ENCODE results near the gene ENTHD1. TPM values are rescaled to one million over a fixed set of nuclear protein-coding genes. Genes with fewer than 3 reads are reported as not detected.
A peak's percentile ranks its signal among the peaks of the same experiment; 100 is the strongest.

Gene ENTHD1
- total RNA-seq, 4 donors from 2014 or later: not detected

GRCh38 chr22:39920134-39920743 lies 26.7 kb upstream of the ENTHD1 start:
- DNase-seq (ENCODE audit: extremely low spot score): peak; percentile 74
- H3K36me3 ChIP-seq: no peaks in the 10 kb centered on the region
- H3K4me3 ChIP-seq: no peak overlapping the region
- intact Hi-C loops (cut with DNase I): no loop called here
- H3K9me3 ChIP-seq: no peaks in the 10 kb centered on the region
- TF ChIP-seq CTCF (IDR thresholded peaks at IDR 0.05) (no peak), POLR2AphosphoS5 (IDR thresholded peaks at IDR 0.05) (no peak)
- no peak overlapping the region for H3K27ac ChIP-seq (replicated peaks in 1 of 4)
- H3K4me1 ChIP-seq: peaks cover 6 to 34% (median 26%) of the 10 kb centered on the region in 4 donors
- H3K27me3 ChIP-seq: peaks cover 0 to 23% (median 0%) of the 10 kb centered on the region in 4 donors
- 87% methylated on average over 8 of the region's 8 CpGs for WGBS

DNA sequence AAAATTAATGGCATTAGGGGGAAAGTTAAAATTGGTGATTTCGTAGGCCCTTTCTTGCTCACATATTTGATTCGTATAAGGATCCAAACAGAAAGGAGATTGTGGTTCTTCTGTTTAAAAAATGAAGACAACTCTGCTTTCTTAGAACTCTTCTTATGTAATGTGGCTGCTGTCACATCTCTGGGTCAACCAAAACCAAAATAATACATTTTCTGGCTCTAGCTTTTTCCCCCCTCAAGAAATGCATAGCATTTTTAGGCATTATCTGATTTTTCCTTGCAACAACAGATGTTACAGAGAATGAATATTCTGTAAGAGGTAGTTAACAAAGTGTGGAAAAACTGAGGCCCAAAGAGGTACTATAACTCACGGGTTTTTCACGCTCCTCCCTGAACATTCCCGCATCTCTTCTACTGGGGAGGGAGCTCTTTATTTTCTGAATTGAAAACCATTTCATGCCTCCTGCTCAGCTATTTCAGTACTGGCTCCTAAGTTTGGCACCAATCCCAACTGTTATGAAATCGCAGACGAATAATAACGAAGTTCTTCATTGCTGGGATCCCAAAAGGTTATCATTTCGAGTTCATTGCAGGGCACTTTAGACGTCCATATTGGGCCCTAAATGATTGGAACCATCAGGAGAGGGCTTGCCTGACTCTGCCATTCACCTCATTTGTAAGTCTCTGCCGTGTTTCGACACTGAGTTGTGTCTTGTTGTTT lies 24.4 kb upstream of the ENTHD1 start:
- DNase-seq (ENCODE audit: extremely low spot score): peak; percentile 86
- Histone ChIP-seq H3K4me3 (no peak overlapping the region), H3K4me1 (peaks cover 6 to 34% (median 26%) of the 10 kb centered on the region in 4 donors), H3K27me3 (peaks cover 0 to 4% (median 0%) of the 10 kb centered on the region in 4 donors), H3K27ac (replicated peaks in 1 of 4) (no peak overlapping the region), H3K36me3 (no peaks in the 10 kb centered on the region), H3K9me3 (no peaks in the 10 kb centered on the region)
- WGBS: 32% methylated on average over 12 of the region's 12 CpGs
- no peak for TF ChIP-seq POLR2A (IDR thresholded peaks at IDR 0.05; ENCODE audit: low read depth)
- no peak for TF ChIP-seq CTCF (IDR thresholded peaks at IDR 0.05)
- TF ChIP-seq POLR2AphosphoS5 (IDR thresholded peaks at IDR 0.05): no peak
- no peak for TF ChIP-seq EP300 (IDR thresholded peaks at IDR 0.05)
- intact Hi-C loops (cut with DNase I): no loop called here

GRCh38 chr22:39917197-39917643 lies 23.7 kb upstream of the ENTHD1 start:
- no peaks in the 10 kb centered on the region for H3K36me3 ChIP-seq
- H3K4me1 ChIP-seq: peaks cover 6 to 34% (median 26%) of the 10 kb centered on the region in 4 donors
- peak; percentile 68 for DNase-seq (ENCODE audit: extremely low spot score)
- no peaks in the 10 kb centered on the region for H3K9me3 ChIP-seq
- intact Hi-C loops (cut with DNase I): no loop called here
- TF ChIP-seq POLR2AphosphoS5 (IDR thresholded peaks at IDR 0.05) (no peak), POLR2A (IDR thresholded peaks at IDR 0.05; ENCODE audit: low read depth) (no peak), EP300 (IDR thresholded peaks at IDR 0.05) (no peak), CTCF (IDR thresholded peaks at IDR 0.05) (no peak)
- H3K27me3 ChIP-seq: peaks cover 0 to 6% (median 0%) of the 10 kb centered on the region in 4 donors
- no peak overlapping the region for H3K4me3 ChIP-seq
- H3K27ac ChIP-seq (replicated peaks in 1 of 4): no peak overlapping the region
- 57% methylated on average over 5 of the region's 5 CpGs for WGBS

- Histone ChIP-seq H3K27ac (replicated peaks in 1 of 4) (no peak overlapping the region), H3K4me1 (peaks cover 6 to 33% (median 26%) of the 10 kb centered on the region in 4 donors), H3K27me3 (peaks cover 0 to 10% (median 0%) of the 10 kb centered on the region in 4 donors), H3K9me3 (no peaks in the 10 kb centered on the region), H3K36me3 (no peaks in the 10 kb centered on the region), H3K4me3 (no peak overlapping the region)
- intact Hi-C loops (cut with DNase I): no loop called here
- 79% methylated on average over 3 of the region's 3 CpGs for whole genome bisulfite sequencing
- TF ChIP-seq POLR2A (IDR thresholded peaks at IDR 0.05; ENCODE audit: low read depth) (no peak), CTCF (IDR thresholded peaks at IDR 0.05) (no peak), EP300 (IDR thresholded peaks at IDR 0.05) (no peak), POLR2AphosphoS5 (IDR thresholded peaks at IDR 0.05) (no peak)
- DNase-seq (ENCODE audit: extremely low spot score): no peak
Observed at GRCh38 chr22:39916496-39916895, 22.9 kb upstream of the ENTHD1 start.

All from esophagus muscularis mucosa (tissue), 4 donors.